Gastroesophageal sphincter (tissue), 3 donors: Measurements from ENCODE around the gene CCL22.

Experiments
- CTCF ChIP-seq, 4 experiments: fragments of 200-600 bp in 2 of 4; fragments of 450-650 bp in 2 of 4; sonication (generic) in 1 of 4; IDR thresholded peaks; one replicate each; pipeline ENCODE4 v1.5.1; 2017 to 2019; ENCODE audit warnings: antibody characterized with exemption in 4 of 4, mild to moderate bottlenecking in 2 of 4, moderate library complexity in 2 of 4
- POLR2AphosphoS5 ChIP-seq: sonication (generic); formaldehyde crosslinking; IDR thresholded peaks from one replicate; pipeline ENCODE4 v1.6.1; 2017; ENCODE audit warnings: antibody characterized with exemption

- TF ChIP-seq CTCF (IDR thresholded peaks at IDR 0.05) (no peak), POLR2AphosphoS5 (no peak)
These were observed 530 bp upstream of the CCL22 start for GRCh38 chr16:57358086-57358420.
